Chondrocyte (in vitro differentiated cells): ENCODE results near the gene MAP4. TPM values are rescaled to one million over a fixed set of nuclear protein-coding genes. Genes with fewer than 3 reads are reported as not detected.
A peak's percentile ranks its signal among the peaks of the same experiment; 100 is the strongest.

ENCODE experiments used
- DNase-seq: peaks from one replicate; pipeline ENCODE4 v3.0.0; 2021; ENCODE audit warnings: mixed read lengths, low spot score
- H3K27ac Mint-ChIP-seq: one replicate; pipeline ENCODE4 v1.8.0; 2021; ENCODE audit warnings: mild to moderate bottlenecking, moderate library complexity, mixed read lengths; ENCODE audit not compliant: unreplicated experiment
- H3K27me3 Mint-ChIP-seq: 2 replicates; pipeline ENCODE4 v1.8.0; 2021; ENCODE audit warnings: low read depth, mixed read lengths
- H3K36me3 Mint-ChIP-seq: 2 replicates; pipeline ENCODE4 v1.8.0; 2021; ENCODE audit warnings: low read depth, mixed read lengths
- H3K4me1 Mint-ChIP-seq: 2 replicates; pipeline ENCODE4 v1.8.0; 2021; ENCODE audit warnings: low read depth, mild to moderate bottlenecking, mixed read lengths
- H3K4me3 Mint-ChIP-seq: one replicate; pipeline ENCODE4 v1.8.0; 2021; ENCODE audit warnings: mild to moderate bottlenecking, moderate library complexity, mixed read lengths; ENCODE audit not compliant: unreplicated experiment
- H3K9me3 Mint-ChIP-seq: 2 replicates; pipeline ENCODE4 v1.8.0; 2021; ENCODE audit warnings: low read depth, mixed read lengths
- CTCF ChIP-seq: fragments of 200-600 bp; sonication (generic); IDR thresholded peaks from 2 replicates; pipeline ENCODE4 v1.5.0; 2021; ENCODE audit warnings: antibody characterized with exemption, mild to moderate bottlenecking, moderate library complexity
- total RNA-seq: library from RNA; stranded (reverse); gene quantifications from 3 replicates; pipeline ENCODE4 v1.2.1, GENCODE V29; 2021

Gene MAP4
- total RNA-seq, 1 donor from 2014 or later, result 401 TPM

- no peak for TF ChIP-seq CTCF
- no peak overlapping the region for H3K4me3 Mint-ChIP-seq
- H3K9me3 Mint-ChIP-seq, result no peaks in the 10 kb centered on the region
- H3K27ac Mint-ChIP-seq, result no peak overlapping the region
- DNase-seq, result no peak
- H3K4me1 Mint-ChIP-seq, result peaks cover 19% of the 10 kb centered on the region
- peaks cover 24% of the 10 kb centered on the region for H3K36me3 Mint-ChIP-seq
- H3K27me3 Mint-ChIP-seq, result no peaks in the 10 kb centered on the region
Measured at GRCh38 chr3:47897954-47898353, 118.3 kb downstream of the MAP4 start.

GRCh38 chr3:47896736-47897135, 119.5 kb downstream of the MAP4 start:
- no peaks in the 10 kb centered on the region for H3K9me3 Mint-ChIP-seq
- no peak for TF ChIP-seq CTCF
- peaks cover 11% of the 10 kb centered on the region for H3K4me1 Mint-ChIP-seq
- H3K27ac Mint-ChIP-seq, result no peak overlapping the region
- H3K36me3 Mint-ChIP-seq, result peaks cover 28% of the 10 kb centered on the region
- DNase-seq, result no peak
- no peaks in the 10 kb centered on the region for H3K27me3 Mint-ChIP-seq
- no peak overlapping the region for H3K4me3 Mint-ChIP-seq

- Mint-ChIP-seq H3K4me3 (no peak overlapping the region), H3K36me3 (peaks cover 31% of the 10 kb centered on the region), H3K9me3 (no peaks in the 10 kb centered on the region), H3K4me1 (peaks cover 14% of the 10 kb centered on the region), H3K27ac (peak overlapping the region; percentile 52), H3K27me3 (no peaks in the 10 kb centered on the region)
- no peak for DNase-seq
- no peak for TF ChIP-seq CTCF
Measured at GRCh38 chr3:47895241-47895640, 121.0 kb downstream of the MAP4 start.

- Mint-ChIP-seq H3K27ac (peak overlapping the region; percentile 12), H3K36me3 (peaks cover 39% of the 10 kb centered on the region), H3K4me1 (peaks cover 13% of the 10 kb centered on the region), H3K4me3 (no peak overlapping the region), H3K9me3 (no peaks in the 10 kb centered on the region), H3K27me3 (no peaks in the 10 kb centered on the region)
- no peak for DNase-seq
- TF ChIP-seq CTCF, result no peak
Measured at GRCh38 chr3:47892286-47893040, 123.8 kb downstream of the MAP4 start.

- no peaks in the 10 kb centered on the region for H3K9me3 Mint-ChIP-seq
- no peak for DNase-seq
- peaks cover 41% of the 10 kb centered on the region for H3K36me3 Mint-ChIP-seq
- TF ChIP-seq CTCF, result no peak
- no peak overlapping the region for H3K4me3 Mint-ChIP-seq
- no peak overlapping the region for H3K27ac Mint-ChIP-seq
- H3K4me1 Mint-ChIP-seq, result peaks cover 15% of the 10 kb centered on the region
- no peaks in the 10 kb centered on the region for H3K27me3 Mint-ChIP-seq
Measured at GRCh38 chr3:47891613-47892005, 124.6 kb downstream of the MAP4 start.
